HG03469 (cell line): ENCODE data around the gene C1QTNF1.

Experiments
- ATAC-seq: cut with Tn5 transposase; IDR thresholded peaks from one replicate; pipeline ENCODE4 v1.9.1; 2021; ENCODE audit warnings: mild to moderate bottlenecking, moderate library complexity, moderate number of reproducible peaks; ENCODE audit not compliant: unreplicated experiment

Gene C1QTNF1

DNA sequence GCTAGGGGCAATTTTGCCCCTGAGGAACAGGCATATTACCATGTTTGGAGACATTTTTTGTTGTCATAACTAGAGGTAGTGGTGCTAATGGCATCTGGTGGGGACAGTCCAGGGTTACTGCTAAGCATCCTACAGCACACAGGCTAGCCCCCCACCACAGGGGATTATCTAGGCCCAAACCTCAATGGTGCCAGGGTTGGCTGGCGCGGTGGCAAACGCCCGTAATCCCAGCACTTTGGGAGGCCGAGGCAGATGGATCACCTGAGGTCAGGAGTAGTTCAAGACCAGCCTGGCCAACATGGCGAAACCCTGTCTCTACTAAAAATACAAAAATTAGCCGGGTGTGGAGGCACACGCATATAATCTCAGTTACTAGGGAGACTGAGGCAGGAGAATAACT, 15.2 kb downstream of the C1QTNF1 start:
- ATAC-seq, result no peak

DNA sequence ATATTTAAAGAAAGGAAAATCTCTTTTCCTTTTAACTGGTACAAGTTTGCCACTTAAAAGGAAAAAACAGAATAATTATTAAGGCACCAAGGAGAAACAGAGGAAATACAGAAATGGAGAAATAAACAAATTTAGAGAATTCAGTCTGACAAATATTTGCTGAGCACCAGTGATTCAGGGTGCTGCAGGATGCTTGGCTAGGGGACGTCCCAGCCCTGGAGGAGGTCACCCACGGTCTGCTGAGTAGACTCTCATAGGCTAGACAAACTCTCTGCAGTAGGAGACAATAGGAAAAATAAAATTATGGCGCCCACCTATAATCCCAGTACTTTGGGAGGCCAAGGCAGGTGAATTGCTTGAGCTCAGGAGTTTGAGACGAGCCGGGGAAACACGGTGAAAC, 15.9 kb downstream of the C1QTNF1 start:
- ATAC-seq, result no peak

DNA sequence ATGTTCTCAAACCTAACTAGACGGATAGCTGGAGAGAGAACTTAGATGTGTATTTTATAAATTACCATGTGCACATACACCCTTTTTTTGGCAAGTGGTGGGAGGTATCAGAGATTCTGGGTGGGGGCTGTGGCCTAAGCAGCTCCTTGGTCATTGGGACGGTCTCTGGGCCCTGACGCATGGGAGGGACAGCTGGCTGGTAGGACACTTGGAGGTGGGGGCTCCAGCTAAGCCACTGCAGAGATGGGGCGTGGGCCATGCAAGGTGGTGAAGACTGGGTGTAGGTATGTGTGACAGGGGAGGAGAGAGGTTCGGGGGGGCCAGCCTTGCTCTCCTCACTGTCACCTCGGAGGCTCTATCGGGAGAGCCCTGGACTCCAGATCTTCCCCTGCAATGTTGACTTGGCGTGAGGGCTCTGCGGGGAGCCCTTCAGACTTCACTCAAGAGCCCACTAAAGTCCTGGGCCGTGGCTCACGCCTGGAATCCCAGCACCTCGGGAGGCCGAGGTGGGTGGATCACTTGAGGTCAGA, 17.1 kb downstream of the C1QTNF1 start:
- ATAC-seq, result no peak

DNA sequence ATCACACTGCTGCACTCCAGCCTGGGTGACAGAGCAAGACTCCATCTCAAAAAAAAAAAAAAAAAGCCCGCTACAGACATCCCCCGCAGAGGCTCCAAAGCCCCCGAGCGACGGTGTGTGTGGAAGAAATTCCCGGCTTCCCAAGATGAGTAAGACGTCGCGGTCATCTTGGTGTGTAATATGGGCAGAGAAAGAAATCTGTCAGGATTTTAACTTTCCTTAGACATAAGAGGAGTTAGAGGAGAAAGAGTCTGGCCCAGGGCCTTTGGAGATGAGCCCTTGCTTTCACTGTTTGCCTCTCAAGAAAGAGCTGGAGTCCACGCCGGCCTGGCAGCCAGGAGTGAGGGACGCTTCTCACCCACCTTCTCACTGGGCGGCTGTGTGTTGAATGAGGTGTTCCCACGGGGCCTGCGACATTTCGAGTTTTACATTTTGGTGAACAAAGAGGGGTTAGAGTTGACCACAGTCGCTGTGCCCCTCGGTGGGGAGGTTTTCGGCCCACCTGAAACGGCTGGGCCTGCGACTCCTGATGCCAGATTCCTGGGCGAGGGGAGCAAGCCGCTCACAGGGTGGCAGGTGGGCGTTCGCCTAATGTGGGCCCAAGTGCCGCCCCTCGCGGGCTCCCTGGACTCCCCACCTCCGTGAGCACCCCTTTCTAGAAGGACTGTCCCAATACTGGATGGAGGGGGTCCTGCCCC, 17.9 kb downstream of the C1QTNF1 start:
- ATAC-seq, result no peak

DNA sequence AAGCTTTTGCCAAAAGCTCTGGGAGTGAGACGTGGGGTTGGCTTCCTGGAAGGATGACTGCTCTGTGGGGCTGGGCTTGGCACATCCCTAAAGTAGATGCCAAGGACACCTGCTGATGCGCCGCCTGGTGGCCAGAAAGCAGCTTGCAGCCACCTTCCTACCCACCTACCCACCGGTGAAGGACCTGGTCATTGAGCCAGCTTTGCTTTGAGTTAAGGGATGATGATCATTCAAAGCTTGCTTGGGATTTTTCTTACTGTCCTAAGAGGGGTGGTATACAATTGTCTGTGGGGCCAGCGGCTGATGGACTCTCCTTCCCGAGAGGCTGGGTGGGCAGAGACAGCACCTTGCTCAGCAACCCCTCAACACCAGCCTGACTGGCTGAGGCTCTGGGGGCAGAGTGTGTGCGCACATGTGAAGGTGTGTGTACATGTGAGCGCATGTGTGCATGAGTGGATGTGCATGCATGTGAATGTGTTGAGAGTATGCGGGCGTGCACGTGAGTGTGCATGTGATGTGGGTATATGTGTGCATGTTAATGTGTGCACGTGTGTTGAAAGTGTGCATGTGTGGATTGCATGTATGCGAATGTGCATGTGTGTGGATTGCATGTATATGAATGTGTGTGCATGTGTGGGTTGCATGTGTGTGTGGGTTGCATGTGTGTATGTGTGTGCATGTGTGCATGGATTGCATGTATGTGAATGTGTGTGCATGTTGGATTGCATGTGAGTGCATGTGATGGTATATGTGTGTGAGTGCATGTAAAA, 18.6 kb downstream of the C1QTNF1 start:
- no peak for ATAC-seq

DNA sequence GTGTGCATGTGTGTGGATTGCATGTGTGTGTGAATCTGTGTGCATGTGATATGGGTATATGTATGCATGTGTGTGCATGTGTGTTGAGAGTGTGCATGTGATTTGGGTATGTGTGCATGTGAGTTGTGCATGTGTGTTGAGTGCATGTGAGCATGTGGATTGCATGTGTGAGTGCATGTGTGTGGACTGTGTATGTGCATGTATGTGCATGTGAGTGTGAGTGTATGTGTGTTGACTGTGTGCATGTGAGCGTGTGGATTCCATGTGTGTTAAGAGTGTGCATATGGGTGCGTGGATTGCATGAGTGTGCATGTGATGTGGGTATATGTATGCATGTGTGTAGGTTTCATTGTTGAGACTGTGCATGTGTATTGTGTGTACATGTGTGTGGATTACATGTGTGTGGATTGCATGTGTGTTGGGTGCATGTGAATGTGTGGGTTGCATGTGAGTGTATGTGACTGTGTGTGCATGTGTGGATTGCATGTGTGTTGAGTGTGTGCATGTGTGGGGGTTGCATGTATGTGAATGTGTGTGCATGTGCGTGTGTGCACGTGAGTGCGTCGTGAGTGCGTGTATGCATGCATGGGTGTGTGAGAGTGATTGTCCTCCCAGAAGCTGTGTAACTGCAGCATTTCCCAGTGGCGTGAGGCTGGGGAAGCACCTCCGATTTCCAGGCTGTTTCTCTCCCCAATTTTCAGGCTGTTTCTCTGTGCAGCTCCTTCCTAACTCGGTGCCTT, 19.4 kb downstream of the C1QTNF1 start:
- ATAC-seq, result no peak

DNA sequence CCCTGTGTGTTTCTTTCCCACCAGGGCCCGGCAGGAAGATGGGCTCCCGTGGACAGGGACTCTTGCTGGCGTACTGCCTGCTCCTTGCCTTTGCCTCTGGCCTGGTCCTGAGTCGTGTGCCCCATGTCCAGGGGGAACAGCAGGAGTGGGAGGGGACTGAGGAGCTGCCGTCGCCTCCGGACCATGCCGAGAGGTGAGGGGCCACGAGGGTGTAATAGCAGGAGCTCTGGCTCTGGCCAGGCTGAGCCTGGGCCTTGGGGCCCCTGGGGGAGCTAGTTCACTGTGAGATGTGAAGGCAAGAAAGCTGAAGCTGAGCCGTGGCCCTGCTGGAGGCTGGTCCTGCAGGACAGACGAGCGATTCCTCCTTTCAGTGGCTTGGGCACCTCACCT, 20.0 kb downstream of the C1QTNF1 start:
- no peak for ATAC-seq

DNA sequence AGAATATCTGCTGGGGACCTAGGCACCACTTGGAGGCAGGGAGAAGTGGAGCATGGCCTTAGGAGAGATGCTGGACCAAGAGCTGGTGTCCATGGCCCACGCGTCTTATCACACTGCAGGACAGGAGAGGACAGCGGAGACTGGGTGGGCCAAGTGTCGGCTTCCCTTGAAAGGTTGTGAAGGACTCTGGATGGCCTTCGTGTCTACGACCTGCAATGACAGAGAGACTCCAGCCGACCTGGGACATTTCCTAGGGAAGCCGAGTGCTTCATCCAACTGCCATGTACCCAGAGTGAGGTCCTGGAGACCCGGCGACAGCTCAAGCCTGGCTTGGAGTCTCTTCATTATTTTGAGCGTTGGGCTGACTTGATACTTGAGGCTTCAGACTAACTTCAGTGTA, 20.5 kb downstream of the C1QTNF1 start:
- no peak for ATAC-seq

DNA sequence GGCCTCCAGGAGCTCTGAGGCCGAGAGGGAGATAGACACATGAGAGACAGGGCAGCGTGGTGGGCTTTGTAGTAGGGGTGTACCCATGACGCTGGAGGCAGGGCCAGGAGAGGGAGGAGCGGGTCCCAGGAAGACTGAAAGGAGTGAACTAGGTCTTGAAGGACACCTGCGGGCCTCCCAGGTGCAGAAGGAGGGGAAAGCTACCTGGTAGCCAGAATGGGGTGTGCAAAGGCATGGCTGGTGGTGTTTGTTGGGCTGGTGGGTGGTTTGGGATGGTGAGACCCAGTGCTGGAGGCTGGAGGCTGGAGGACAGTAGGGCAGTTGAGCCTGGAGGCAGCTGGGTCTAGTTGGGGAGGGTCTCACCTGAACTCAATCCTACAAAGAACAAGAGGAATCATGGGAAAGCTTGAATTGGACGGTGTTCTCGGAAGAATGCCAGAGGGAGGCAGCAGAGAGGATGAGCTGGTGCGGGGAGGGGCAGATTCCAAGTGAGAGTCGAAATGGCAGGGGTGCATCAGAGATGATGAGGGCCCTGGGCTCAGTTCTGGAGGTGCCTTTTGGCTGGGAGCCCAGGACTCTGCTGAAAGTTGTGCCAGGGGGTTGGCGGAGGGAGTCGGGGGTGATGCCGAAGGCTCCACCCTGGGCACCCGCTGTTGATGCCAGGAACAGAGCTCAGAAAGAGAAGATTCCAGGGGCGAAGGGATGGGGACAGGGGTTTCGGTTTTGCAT, 21.2 kb downstream of the C1QTNF1 start:
- no peak for ATAC-seq

DNA sequence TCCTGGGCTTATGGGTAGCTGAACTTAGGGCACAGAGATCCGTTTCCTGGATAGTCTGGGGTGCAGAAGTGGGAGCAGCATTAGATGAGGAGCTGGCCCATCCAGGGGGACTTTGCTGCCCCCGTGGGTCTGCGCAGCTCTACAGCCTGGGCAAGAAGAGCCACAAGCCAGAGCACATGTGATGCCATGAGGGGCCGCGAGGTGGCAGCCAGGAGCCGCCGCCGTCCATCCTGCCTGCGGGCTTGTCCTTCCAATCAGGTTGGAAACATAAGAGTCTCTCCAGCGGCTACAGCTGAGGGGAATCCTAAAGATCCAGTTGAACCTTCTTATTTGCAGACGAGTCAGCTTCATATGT, 21.9 kb downstream of the C1QTNF1 start:
- ATAC-seq, result no peak

DNA sequence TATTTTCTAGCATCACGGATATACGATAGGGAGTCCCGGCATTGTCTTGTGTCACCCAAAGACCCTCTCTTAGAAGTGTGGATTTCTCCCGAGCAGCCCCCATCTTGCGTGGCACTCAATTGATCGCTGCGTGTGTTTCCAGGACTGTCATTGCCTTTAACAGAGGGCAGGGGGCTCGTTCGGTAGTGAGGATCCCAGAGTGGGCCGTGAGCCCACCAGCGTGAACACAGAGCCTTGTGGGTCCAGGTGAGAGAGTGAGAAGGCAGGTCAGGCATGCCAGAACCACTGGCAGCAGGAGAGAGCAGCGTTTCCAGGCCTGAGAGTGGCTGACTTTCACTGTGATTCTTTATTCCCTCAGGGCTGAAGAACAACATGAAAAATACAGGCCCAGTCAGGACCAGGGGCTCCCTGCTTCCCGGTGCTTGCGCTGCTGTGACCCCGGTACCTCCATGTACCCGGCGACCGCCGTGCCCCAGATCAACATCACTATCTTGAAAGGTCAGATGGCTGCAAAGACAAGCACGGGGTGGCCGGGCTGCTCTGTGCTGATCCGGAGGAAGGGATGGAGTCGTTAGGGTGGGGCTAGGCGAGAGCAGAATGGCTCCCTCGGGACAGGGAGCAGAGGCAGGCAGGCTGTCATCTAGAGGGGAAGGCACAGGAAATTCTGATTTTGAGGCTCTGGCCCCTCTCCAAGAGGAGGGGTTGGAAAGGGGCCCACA, 22.4 kb downstream of the C1QTNF1 start:
- ATAC-seq, result no peak

DNA sequence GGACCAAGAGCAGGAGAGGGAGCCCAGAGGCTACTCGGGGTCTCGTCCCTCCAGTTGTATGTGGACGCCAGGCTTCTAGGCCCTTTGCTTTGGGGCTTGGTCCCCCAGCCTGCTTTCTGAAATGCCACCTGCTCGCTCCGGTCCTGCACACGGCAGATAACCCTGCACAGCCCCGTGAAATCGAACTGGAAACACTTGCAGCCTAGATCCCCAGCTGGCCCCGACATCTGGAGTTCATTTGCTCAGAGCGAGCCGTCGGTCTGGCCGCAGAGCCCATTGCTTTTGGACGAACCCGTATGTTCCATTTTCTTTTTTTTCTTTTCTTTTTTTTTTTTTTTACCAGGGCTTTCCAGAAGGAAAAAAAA, 22.9 kb downstream of the C1QTNF1 start:
- ATAC-seq, result no peak

DNA sequence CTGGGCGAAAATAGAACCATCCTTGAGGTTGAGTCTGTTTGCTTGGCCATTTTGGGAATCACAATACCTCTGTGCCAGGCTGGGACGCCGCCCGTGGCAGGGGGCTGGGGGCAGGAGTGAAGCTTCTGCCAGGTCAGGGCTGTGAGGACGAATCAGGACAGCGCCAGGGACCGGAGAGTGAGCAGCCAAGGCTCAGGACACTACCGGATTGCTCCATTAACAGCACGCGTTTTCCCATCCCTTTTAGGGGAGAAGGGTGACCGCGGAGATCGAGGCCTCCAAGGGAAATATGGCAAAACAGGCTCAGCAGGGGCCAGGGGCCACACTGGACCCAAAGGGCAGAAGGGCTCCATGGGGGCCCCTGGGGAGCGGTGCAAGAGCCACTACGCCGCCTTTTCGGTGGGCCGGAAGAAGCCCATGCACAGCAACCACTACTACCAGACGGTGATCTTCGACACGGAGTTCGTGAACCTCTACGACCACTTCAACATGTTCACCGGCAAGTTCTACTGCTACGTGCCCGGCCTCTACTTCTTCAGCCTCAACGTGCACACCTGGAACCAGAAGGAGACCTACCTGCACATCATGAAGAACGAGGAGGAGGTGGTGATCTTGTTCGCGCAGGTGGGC, 23.4 kb downstream of the C1QTNF1 start:
- ATAC-seq, result no peak

DNA sequence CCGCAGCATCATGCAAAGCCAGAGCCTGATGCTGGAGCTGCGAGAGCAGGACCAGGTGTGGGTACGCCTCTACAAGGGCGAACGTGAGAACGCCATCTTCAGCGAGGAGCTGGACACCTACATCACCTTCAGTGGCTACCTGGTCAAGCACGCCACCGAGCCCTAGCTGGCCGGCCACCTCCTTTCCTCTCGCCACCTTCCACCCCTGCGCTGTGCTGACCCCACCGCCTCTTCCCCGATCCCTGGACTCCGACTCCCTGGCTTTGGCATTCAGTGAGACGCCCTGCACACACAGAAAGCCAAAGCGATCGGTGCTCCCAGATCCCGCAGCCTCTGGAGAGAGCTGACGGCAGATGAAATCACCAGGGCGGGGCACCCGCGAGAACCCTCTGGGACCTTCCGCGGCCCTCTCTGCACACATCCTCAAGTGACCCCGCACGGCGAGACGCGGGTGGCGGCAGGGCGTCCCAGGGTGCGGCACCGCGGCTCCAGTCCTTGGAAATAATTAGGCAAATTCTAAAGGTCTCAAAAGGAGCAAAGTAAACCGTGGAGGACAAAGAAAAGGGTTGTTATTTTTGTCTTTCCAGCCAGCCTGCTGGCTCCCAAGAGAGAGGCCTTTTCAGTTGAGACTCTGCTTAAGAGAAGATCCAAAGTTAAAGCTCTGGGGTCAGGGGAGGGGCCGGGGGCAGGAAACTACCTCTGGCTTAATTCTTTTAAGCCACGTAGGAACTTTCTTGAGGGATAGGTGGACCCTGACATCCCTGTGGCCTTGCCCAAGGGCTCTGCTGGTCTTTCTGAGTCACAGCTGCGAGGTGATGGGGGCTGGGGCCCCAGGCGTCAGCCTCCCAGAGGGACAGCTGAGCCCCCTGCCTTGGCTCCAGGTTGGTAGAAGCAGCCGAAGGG, 24.2 kb downstream of the C1QTNF1 start:
- ATAC-seq, result no peak

DNA sequence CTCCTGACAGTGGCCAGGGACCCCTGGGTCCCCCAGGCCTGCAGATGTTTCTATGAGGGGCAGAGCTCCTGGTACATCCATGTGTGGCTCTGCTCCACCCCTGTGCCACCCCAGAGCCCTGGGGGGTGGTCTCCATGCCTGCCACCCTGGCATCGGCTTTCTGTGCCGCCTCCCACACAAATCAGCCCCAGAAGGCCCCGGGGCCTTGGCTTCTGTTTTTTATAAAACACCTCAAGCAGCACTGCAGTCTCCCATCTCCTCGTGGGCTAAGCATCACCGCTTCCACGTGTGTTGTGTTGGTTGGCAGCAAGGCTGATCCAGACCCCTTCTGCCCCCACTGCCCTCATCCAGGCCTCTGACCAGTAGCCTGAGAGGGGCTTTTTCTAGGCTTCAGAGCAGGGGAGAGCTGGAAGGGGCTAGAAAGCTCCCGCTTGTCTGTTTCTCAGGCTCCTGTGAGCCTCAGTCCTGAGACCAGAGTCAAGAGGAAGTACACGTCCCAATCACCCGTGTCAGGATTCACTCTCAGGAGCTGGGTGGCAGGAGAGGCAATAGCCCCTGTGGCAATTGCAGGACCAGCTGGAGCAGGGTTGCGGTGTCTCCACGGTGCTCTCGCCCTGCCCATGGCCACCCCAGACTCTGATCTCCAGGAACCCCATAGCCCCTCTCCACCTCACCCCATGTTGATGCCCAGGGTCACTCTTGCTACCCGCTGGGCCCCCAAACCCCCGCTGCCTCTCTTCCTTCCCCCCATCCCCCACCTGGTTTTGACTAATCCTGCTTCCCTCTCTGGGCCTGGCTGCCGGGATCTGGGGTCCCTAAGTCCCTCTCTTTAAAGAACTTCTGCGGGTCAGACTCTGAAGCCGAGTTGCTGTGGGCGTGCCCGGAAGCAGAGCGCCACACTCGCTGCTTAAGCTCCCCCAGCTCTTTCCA, 25.1 kb downstream of the C1QTNF1 start:
- no peak for ATAC-seq

DNA sequence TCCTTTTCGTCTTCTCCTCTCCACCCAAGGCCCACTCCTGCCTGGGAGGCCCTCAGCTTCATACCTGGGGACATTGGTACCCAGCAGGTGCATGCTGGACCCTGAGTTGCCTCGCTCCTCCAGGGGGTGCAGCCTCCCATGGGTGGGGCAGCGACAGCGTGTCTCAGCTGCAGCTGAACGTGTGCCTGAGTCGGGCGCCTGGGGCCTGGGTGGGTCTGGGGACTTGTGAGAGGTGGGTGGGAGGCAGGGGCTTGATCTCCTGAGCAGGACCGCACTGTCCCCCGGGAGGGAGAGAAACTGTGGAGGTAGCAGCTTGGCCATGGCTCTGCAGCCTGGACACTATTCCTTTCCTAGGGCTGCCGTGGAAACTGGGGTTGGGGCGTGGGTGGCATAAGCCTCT, 25.9 kb downstream of the C1QTNF1 start:
- no peak for ATAC-seq

DNA sequence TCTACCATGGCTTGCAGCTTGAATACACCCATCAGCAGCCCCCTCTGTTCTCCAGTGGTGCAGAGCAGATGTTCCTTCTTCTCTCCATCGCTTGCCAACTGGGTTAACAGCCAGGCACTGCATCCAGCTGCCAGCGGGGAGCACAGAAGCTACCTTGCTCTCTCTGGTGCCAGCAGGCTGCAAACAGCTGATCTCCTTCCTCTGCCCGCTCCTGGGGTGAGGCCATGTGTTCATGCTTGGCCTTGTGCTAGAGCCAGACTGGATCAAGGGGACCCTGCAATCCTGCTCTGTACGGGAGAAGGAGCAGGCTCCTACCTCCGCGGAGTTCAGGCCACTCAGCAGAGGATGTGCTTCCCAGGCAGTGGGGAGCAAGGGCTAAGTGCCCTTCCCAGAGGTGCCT, 26.6 kb downstream of the C1QTNF1 start:
- ATAC-seq, result no peak

DNA sequence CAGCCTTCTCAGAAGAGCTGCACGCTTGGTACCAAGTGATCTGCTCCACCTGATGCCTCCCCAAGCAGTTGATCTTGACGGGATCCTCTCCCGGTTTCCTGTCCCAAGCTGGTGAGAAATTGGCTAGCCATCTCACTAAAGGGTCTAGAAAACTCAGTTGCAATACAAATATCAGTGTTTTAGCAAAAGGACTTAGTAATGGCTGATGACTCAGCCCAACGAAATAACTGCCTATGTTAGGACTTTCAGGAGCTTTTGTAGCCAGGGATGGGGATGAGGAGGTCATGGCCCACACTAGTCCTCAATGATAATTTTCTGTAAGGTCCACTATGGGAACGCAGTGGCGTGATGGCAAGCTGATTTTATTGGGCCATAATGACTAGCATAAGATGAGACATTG, 27.3 kb downstream of the C1QTNF1 start:
- ATAC-seq, result no peak
